ENCODE measurements around the gene RPS19.

The RPS19 gene

DNA sequence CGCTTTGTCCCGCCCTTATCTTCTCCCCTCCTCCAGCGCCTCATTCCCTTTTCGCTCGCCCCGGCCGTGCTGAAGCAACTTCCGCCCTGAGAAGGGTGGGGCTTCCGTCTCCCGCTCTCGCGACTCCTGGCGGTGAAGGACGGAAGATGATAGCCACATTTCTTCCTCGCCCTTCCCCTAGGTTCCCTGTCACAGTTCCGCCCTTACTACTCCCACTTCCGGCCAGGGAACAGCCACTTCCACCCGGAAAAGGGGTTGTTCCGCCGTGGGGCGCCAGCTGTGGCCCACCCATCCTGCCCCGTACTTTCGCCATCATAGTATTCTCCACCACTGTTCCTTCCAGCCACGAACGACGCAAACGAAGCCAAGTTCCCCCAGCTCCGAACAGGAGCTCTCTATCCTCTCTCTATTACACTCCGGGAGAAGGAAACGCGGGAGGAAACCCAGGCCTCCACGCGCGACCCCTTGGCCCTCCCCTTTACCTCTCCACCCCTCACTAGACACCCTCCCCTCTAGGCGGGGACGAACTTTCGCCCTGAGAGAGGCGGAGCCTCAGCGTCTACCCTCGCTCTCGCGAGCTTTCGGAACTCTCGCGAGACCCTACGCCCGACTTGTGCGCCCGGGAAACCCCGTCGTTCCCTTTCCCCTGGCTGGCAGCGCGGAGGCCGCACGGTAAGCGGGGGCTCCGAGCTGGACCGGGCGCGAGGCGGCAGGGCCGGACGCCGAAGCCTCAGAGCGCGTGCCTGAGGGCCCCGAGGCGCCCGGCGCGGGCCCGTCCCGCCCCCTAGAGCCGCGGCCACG, at the start of gene RPS19:
Gene RPS19 (plus strand): TSS at position 638 of the 801 bp plus-strand sequence. CDS start 520 bp downstream, outside the sequence.
- H3K4me1 ChIP-seq (ENCODE audit: control insufficient read depth, low read depth, low read length) = peaks cover 18% of the 10 kb centered on the region
- H3K9ac ChIP-seq (ENCODE audit: low read length) = peak within 1 kb of the TSS; percentile 94
- peaks cover 41% of the 10 kb centered on the region for H3K36me3 ChIP-seq (ENCODE audit: control insufficient read depth, low read depth, low read length)
- H3K4me3 ChIP-seq (ENCODE audit: low read length) = peak within 1 kb of the TSS; percentile 95
- H3K27me3 ChIP-seq (ENCODE audit: control insufficient read depth, insufficient read depth, low read length) = no peaks in the 10 kb centered on the region
- H3K9me3 ChIP-seq (ENCODE audit: control insufficient read depth, low read depth, low read length) = no peaks in the 10 kb centered on the region
- peak within 1 kb of the TSS; percentile 61 for H3K27ac ChIP-seq (ENCODE audit: low read length)

DNA sequence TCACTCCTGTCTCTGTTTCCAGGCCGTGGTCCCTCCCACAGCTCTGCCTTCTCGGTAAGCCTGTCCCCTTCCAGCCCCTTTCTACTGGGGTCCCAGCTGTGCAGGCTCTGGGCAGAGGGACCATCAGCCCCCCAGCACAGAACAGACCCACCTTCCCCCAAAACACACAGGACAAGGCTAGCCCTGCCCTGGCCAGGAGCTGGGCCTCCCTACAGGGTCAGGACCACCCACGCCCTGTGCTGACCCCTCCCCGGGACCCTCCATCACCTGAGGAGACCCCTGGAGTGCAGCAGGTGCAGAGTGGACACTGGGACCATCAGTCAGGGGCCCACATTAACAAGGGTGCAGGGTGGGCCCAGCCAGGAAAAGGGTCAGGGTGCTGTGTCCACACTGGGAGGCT, 49.8 kb upstream of the RPS19 start:
- no peak overlapping the region for H3K27ac ChIP-seq (ENCODE audit: low read length)
- peaks cover 9% of the 10 kb centered on the region for H3K27me3 ChIP-seq (ENCODE audit: control insufficient read depth, insufficient read depth, low read length)
- no peaks in the 10 kb centered on the region for H3K36me3 ChIP-seq (ENCODE audit: control insufficient read depth, low read depth, low read length)
- H3K4me1 ChIP-seq (ENCODE audit: control insufficient read depth, low read depth, low read length) = no peaks in the 10 kb centered on the region
- H3K4me3 ChIP-seq (ENCODE audit: low read length) = no peak overlapping the region
- no peak overlapping the region for H3K9ac ChIP-seq (ENCODE audit: low read length)
- H3K9me3 ChIP-seq (ENCODE audit: control insufficient read depth, low read depth, low read length) = no peaks in the 10 kb centered on the region

DNA sequence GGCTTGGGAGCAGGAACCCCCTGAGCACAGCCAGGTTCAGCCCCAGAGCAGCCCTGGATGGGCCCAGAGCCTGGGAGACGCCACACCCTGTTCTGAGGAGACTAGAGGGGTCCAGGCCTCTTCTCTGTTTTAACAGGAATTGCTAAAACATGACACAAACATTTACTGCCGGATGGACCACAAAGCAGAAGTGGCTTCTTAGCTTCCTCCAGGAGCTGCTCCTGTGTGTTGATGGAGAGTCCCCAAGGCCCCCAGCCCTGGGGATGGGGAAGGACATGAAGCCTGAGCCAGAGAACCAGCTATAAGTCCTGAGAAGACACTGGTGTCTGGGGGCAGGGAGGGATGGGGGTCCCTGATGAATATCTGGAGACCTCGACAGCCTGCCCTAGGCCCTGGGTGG, 49.0 kb upstream of the RPS19 start:
- no peak overlapping the region for H3K4me3 ChIP-seq (ENCODE audit: low read length)
- H3K4me1 ChIP-seq (ENCODE audit: control insufficient read depth, low read depth, low read length) = no peaks in the 10 kb centered on the region
- no peak overlapping the region for H3K27ac ChIP-seq (ENCODE audit: low read length)
- no peaks in the 10 kb centered on the region for H3K9me3 ChIP-seq (ENCODE audit: control insufficient read depth, low read depth, low read length)
- H3K36me3 ChIP-seq (ENCODE audit: control insufficient read depth, low read depth, low read length) = no peaks in the 10 kb centered on the region
- peaks cover 9% of the 10 kb centered on the region for H3K27me3 ChIP-seq (ENCODE audit: control insufficient read depth, insufficient read depth, low read length)
- H3K9ac ChIP-seq (ENCODE audit: low read length) = no peak overlapping the region

DNA sequence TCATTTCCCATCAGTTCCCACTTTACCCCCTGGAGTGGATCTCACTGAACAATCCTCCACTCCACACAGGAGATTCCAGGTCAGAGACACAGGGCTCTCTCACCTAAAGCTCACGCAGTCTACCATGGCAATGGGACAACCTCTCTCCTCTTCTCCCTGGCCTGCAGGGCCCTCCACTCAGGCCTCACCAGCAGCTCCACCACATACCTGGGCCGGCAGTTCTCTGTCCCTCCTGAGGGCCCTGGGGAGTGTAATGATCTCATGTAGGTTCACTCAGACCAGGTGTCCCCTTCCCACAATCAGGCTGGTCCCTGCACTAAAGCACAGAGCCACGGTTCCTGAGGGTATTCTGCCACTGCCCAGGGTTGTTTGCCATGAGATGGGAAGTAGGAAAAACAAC, 48.1 kb upstream of the RPS19 start:
- Histone ChIP-seq H3K27me3 (ENCODE audit: control insufficient read depth, insufficient read depth, low read length) (peaks cover 9% of the 10 kb centered on the region), H3K9me3 (ENCODE audit: control insufficient read depth, low read depth, low read length) (no peaks in the 10 kb centered on the region), H3K36me3 (ENCODE audit: control insufficient read depth, low read depth, low read length) (no peaks in the 10 kb centered on the region), H3K27ac (ENCODE audit: low read length) (no peak overlapping the region), H3K9ac (ENCODE audit: low read length) (no peak overlapping the region), H3K4me3 (ENCODE audit: low read length) (no peak overlapping the region), H3K4me1 (ENCODE audit: control insufficient read depth, low read depth, low read length) (no peaks in the 10 kb centered on the region)

DNA sequence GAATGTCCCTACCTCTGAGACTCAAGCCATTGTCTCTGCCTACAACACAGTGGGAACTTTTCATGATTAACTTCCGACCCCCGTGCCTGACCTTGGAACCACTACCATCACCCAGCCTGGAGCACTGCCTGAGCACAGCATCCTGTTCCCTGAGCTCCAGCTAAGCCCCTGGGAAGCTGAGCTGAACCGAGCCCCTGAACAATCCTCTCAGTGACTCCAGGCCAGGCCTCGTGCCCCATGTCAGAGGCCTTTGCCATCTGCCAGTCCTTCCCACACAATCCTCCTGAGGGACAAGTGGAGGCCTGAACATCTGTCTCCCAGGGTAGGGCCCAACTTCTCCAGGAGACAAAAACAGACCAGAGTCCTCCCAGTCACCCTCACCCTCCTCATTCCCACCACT, 46.1 kb upstream of the RPS19 start:
- peaks cover 9% of the 10 kb centered on the region for H3K27me3 ChIP-seq (ENCODE audit: control insufficient read depth, insufficient read depth, low read length)
- no peak overlapping the region for H3K27ac ChIP-seq (ENCODE audit: low read length)
- no peak overlapping the region for H3K9ac ChIP-seq (ENCODE audit: low read length)
- no peak overlapping the region for H3K4me3 ChIP-seq (ENCODE audit: low read length)
- H3K9me3 ChIP-seq (ENCODE audit: control insufficient read depth, low read depth, low read length) = no peaks in the 10 kb centered on the region
- H3K36me3 ChIP-seq (ENCODE audit: control insufficient read depth, low read depth, low read length) = no peaks in the 10 kb centered on the region
- H3K4me1 ChIP-seq (ENCODE audit: control insufficient read depth, low read depth, low read length) = no peaks in the 10 kb centered on the region

DNA sequence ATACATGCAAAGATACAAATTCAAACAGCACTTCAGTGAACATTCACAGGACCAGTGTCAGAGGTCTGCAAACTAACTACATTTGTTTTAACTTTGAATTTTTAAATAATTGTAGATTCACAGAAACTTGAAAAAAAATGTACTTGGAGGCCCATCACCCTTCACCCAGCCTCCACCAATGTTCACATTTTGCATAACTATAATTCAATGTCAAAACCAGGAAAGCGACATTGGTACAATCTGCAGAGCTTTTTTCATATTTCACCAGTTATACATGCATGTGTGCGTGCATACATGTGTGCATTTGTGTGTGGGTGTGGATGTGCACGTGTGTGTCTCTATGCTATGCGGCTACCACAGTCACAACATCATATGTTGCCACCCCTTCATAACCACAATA, 44.8 kb upstream of the RPS19 start:
- no peaks in the 10 kb centered on the region for H3K36me3 ChIP-seq (ENCODE audit: control insufficient read depth, low read depth, low read length)
- peaks cover 9% of the 10 kb centered on the region for H3K27me3 ChIP-seq (ENCODE audit: control insufficient read depth, insufficient read depth, low read length)

DNA sequence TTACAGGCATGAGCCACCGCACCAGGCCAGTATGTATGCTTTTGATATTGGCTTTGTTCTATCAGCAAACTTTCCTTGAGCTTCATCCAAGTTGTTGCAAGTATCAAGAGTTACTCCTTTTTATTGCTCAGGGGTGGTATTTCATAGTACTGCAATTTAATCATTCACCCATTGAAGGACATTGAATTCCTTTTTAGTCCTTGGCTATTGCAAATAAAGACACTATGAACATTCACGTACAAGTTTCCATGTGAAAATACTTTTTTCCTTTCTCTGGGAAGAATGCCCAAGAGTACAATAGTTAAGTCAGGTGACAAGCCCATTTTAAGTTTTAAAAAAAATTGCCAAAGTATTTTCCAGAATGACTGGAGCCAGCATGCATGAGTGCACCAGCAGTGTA, 43.3 kb upstream of the RPS19 start:
- H3K4me1 ChIP-seq (ENCODE audit: control insufficient read depth, low read depth, low read length) = no peaks in the 10 kb centered on the region
- no peaks in the 10 kb centered on the region for H3K9me3 ChIP-seq (ENCODE audit: control insufficient read depth, low read depth, low read length)
- H3K27ac ChIP-seq (ENCODE audit: low read length) = no peak overlapping the region
- no peak overlapping the region for H3K9ac ChIP-seq (ENCODE audit: low read length)
- no peak overlapping the region for H3K4me3 ChIP-seq (ENCODE audit: low read length)
- no peaks in the 10 kb centered on the region for H3K36me3 ChIP-seq (ENCODE audit: control insufficient read depth, low read depth, low read length)
- H3K27me3 ChIP-seq (ENCODE audit: control insufficient read depth, insufficient read depth, low read length) = peaks cover 9% of the 10 kb centered on the region

More for the DNA sequence above, 44.8 kb upstream of the RPS19 start:
- H3K4me3 ChIP-seq (ENCODE audit: low read length) = no peak overlapping the region
- H3K9me3 ChIP-seq (ENCODE audit: control insufficient read depth, low read depth, low read length) = no peaks in the 10 kb centered on the region
- no peak overlapping the region for H3K27ac ChIP-seq (ENCODE audit: low read length)
- no peak overlapping the region for H3K9ac ChIP-seq (ENCODE audit: low read length)
- H3K4me1 ChIP-seq (ENCODE audit: control insufficient read depth, low read depth, low read length) = no peaks in the 10 kb centered on the region

DNA sequence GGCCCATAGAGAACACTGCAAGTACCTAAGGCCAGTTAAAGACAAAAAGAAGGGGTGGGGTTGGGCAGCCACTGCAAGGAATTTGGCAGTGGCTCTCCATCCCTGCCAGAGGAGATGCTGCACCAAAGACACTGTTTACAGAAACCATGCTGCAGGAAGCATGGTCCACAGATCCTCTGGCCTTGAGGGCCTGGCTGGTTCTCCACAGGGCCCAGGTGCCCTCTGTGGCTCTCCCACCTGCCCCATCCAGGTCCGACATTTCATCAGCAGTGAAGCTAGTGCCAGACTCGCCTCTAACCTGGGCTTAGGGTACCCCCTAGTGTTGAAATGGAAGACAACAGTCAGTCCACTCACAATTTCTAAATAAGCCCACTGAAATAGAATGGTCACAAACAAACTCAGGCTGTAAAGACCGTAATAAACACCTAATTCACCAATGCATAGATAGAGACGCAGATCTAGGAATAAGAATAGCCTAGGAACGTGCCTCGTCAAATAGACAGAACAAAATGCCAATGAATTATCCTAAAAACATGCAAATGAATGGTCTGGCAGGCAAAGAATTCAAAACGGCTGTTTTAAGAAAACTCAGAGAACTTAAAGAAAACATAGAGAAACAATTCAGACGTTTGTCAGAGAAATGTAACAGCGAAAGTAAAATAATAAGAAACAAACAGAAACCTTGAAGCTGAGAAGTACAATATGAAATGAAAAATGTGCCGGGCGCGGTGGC, 38.9 kb upstream of the RPS19 start:
- H3K9me3 ChIP-seq (ENCODE audit: control insufficient read depth, low read depth, low read length) = no peaks in the 10 kb centered on the region
- H3K36me3 ChIP-seq (ENCODE audit: control insufficient read depth, low read depth, low read length) = no peaks in the 10 kb centered on the region
- H3K4me1 ChIP-seq (ENCODE audit: control insufficient read depth, low read depth, low read length) = no peaks in the 10 kb centered on the region
- no peak overlapping the region for H3K4me3 ChIP-seq (ENCODE audit: low read length)
- H3K27me3 ChIP-seq (ENCODE audit: control insufficient read depth, insufficient read depth, low read length) = no peaks in the 10 kb centered on the region
- no peak overlapping the region for H3K27ac ChIP-seq (ENCODE audit: low read length)
- no peak overlapping the region for H3K9ac ChIP-seq (ENCODE audit: low read length)

DNA sequence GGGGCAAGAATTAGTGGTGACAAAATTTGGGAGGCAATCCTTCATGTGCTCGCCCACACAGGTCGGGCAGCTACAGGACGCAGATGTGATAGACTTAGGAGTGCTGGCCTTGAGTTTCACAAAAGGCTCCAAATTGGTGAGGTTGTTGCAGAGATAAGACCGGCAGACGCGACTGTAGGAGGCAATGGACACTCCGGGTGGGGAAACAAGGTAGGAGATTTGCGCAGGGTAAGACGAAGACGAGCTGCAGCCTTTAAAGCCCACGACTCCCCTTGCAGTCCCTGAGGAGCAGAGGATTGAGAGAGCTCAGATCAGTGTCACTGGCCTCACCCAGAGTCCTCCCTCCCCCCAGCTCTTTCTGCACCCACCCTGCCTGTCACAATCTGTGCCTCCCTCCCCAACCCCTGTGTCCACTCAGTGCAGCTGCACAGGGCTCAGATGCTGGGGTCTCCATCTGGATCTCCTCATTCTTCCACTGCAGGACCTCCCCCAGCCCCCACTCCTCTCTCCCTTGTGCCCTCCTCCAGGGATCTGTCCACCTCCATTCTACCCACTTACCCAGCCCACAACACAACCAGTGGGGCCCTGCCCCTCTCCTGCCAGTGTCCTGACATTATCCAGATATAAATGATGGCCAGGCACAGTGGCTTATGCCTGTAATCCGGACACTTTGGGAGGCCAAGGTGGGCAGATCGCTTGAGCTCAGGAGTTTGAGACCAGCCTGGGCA, 21.9 kb upstream of the RPS19 start:
- no peak overlapping the region for H3K27ac ChIP-seq (ENCODE audit: low read length)
- H3K27me3 ChIP-seq (ENCODE audit: control insufficient read depth, insufficient read depth, low read length) = no peaks in the 10 kb centered on the region
- H3K4me1 ChIP-seq (ENCODE audit: control insufficient read depth, low read depth, low read length) = no peaks in the 10 kb centered on the region
- H3K9me3 ChIP-seq (ENCODE audit: control insufficient read depth, low read depth, low read length) = no peaks in the 10 kb centered on the region
- H3K4me3 ChIP-seq (ENCODE audit: low read length) = no peak overlapping the region
- H3K36me3 ChIP-seq (ENCODE audit: control insufficient read depth, low read depth, low read length) = no peaks in the 10 kb centered on the region
- H3K9ac ChIP-seq (ENCODE audit: low read length) = no peak overlapping the region

DNA sequence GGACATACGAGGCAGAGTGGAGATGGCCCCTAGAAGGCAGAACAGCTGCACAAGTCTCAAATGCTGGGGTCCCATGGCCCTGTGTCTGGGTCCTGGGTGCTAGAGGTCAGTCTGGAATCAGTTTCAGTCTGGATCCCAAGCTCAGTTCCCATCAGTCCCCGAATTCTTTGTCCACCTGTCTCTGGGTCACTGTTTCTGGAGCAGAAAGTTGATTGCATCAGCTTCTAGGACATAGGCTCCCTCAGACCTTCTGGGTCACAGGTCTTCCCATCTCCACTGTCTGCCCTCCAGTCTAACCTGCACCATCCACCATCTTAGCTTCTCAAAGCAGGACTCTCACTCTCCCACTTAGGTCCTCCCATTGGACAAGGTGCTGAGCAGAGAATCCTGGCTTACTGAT, 20.8 kb upstream of the RPS19 start:
- Histone ChIP-seq H3K27me3 (ENCODE audit: control insufficient read depth, insufficient read depth, low read length) (no peaks in the 10 kb centered on the region), H3K4me3 (ENCODE audit: low read length) (no peak overlapping the region), H3K9me3 (ENCODE audit: control insufficient read depth, low read depth, low read length) (no peaks in the 10 kb centered on the region), H3K36me3 (ENCODE audit: control insufficient read depth, low read depth, low read length) (no peaks in the 10 kb centered on the region), H3K9ac (ENCODE audit: low read length) (no peak overlapping the region), H3K4me1 (ENCODE audit: control insufficient read depth, low read depth, low read length) (no peaks in the 10 kb centered on the region), H3K27ac (ENCODE audit: low read length) (no peak overlapping the region)

DNA sequence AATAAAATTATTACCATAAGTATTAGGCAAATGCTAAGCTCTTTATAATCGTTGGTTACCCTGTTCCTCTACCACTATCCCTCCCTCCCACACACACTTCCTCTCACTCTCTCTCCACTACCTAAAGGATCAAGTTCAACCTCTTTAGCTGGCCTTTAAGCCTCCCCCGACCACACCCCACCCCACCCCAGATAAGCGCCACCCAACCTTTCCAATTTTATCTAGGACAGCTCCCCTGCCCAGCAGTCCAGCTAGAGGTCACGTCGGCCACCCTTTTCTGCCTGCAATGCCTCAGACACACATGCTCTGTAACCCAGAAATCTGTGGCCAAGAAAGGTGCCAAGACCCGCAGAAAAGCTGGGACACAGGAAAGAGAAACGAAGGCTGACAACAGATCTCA, 16.7 kb upstream of the RPS19 start:
- H3K27ac ChIP-seq (ENCODE audit: low read length) = no peak overlapping the region
- H3K4me1 ChIP-seq (ENCODE audit: control insufficient read depth, low read depth, low read length) = no peaks in the 10 kb centered on the region
- H3K9ac ChIP-seq (ENCODE audit: low read length) = no peak overlapping the region
- no peaks in the 10 kb centered on the region for H3K27me3 ChIP-seq (ENCODE audit: control insufficient read depth, insufficient read depth, low read length)
- H3K9me3 ChIP-seq (ENCODE audit: control insufficient read depth, low read depth, low read length) = no peaks in the 10 kb centered on the region
- H3K36me3 ChIP-seq (ENCODE audit: control insufficient read depth, low read depth, low read length) = no peaks in the 10 kb centered on the region
- H3K4me3 ChIP-seq (ENCODE audit: low read length) = no peak overlapping the region
